GM19240 (cell line): ENCODE measurements around the gene CRYZ.
"Not testable (repeated sequence)": the region's sequence is repeated elsewhere in the genome, so short reads cannot be mapped to it uniquely, and the experiment has no call there.

Experiments used
- DNase-seq: peaks from one replicate; pipeline ENCODE4 v3.0.0; 2011; ENCODE audit warnings: low spot score; ENCODE audit not compliant: insufficient read length

Gene CRYZ

DNA sequence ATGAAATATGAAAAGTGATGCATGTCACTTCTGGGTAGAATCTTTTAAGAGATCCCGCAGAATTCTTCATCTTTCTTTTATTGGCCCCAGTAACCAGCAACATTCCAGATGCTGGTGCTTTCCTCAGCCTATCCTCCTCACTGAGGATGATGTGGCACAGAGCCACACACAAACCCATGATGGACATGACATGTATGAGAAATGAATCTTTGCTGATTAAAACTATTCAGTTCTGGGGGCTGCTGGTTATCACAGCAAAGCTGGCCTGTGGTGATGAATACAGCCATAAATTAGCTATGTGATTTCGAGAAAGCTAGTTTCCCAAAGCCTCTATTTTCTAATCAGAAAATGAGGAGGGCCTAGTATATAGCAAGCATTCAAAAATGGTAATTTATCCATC is 51.0 kb downstream of the CRYZ start:
- no peak for DNase-seq

DNA sequence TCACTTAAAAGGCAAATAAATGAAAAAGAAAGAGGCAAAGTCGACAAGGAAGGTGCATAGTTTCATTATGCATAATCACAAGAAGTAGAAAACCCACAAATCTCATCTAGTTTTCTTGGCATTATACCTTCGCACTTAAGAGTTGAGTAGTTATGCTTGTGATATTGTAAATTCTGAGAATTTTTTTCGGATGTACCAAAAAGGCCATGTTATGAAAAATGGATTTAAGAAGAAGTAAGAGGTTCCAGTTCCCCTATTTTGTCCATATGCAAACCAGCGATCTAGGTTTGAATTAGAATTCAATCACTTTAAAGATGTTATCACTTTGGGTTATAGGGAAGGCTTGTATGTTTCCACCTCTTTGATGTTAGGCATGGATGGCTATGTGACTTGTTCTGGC is 51.4 kb downstream of the CRYZ start:
- no peak for DNase-seq

DNA sequence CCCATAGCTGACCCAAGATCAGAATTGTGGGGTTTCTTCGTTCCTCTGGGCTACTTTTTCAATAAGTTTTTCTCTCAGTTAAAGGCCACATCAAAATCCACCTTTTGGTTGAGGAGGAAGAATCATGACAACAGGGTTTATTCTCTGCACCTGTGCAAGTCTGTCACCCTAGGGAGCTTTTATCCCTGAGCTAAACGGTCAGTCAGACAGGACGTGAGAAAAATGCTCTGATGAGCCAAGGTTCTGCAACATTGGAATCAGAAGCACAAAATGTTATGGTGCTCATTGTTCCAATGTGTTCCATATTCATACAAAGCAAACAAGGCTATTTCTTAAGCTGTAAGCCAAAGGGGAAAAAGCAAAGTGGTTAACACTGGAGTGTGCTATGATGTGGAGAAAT is 51.8 kb downstream of the CRYZ start:
- DNase-seq, result no peak

DNA sequence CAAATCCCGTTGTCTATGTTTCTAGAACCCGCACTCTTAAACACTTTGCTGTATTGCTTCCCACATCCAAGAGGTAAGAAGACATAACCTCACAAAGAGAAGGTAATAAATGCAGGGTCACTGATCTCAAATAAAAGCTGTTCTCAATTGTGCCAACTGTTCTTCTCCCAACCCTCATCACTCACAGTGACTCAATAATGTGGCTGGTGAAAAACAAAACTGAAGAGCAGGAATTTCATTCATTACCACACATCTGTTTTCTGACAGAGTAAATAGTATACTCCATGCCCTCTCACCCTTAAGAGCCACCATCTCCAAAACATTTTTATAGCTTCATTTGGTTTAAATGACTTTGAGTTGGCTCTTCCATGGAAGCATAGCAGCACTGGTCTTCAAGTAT is 53.0 kb downstream of the CRYZ start:
- DNase-seq, result no peak

DNA sequence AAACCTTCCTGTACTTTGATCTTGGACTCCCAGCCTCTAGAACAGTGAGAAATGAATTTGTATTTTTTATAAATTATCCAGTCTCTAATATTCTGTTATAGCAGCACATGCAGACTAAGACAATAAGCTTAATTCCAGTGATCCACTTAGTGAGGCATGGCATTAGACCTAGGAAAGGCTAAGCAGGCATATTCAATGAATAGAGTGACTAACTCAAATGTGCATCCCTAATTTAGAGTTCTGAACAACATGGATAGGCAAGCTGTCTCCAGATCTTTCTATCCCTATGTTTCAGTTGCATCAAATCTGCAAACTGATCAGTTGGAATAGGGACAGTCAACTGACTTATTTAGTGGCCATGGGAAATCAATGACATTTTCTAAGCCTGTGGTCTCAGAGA is 54.9 kb downstream of the CRYZ start:
- no peak for DNase-seq

DNA sequence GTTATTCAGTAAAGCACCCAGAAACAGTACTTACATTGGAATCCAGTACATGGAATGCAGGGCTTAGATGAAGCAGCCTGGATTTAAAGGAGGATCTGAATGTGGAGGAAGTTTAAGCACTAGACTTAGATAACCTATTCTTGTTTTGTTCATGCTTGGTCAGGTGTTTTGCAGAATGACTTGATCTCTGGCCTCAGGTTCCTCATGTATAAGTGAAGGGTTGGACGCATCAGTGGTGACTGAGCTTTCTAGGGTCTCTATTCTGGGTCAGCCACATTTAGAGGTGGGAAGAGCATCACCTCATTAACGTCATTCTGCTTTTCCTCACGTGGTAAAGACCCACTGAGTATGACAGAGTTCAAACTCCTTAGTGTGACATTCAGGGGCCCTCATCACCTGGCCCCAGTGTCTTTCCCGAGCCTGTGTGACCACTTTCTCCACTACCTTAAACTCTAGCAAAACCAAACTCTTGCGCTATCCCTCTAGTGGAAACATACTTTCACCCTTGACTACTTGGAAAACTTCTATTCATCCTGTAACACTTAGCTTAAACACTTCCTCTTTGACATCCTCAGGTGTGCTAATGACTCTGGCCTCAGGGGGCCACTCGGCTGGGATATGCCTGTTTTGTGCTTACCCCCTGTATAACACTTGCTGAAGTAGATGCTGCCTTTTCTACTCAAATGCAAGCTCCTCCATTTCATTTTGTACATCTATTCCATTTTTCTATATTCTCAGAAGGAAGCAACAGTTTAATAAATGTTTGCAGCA is 58.4 kb downstream of the CRYZ start:
- DNase-seq, result no peak

DNA sequence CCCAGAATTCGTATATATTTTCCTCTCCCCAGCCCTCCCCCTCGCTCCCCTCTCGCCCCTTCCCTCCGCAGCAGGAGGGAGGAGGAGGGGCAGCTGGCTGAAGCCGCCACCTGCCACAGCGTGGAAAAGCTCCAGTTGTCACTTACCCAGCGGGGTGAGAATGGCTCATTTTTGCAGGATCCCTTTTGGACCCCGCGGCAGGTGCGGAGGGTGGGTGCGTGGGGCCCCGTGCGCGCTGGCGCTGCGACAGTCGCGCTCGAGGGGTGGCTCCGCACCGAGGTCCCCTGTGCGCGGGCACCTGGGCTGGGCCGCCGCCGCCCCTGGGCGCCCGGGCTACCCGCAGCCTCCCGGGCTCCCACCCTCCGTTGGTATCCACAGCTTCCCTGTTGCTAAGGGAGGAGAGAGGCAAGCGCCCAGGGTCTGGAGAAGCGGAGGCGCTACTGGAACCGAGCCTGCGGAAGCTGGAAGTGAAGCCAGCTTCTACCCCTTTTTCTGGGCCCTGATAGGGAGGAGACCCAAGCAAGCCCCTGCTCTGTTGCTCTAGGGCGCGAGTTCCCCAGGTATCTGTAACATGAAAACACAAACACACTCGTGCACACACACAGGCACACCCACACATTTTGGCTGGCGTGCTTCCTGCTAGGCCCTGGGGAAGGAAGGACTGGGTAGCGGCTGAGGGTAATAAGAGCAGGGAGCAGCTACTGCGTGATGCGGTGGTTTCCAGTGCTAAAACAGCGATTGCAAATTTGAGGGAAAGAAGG is 59.3 kb downstream of the CRYZ start, which contains the start of gene ERICH3:
Gene ERICH3, minus strand, starts transcription at position 442 of the 761 bp plus-strand sequence. Its CDS starts 273 bp downstream, at position 169.
- no peak for DNase-seq

DNA sequence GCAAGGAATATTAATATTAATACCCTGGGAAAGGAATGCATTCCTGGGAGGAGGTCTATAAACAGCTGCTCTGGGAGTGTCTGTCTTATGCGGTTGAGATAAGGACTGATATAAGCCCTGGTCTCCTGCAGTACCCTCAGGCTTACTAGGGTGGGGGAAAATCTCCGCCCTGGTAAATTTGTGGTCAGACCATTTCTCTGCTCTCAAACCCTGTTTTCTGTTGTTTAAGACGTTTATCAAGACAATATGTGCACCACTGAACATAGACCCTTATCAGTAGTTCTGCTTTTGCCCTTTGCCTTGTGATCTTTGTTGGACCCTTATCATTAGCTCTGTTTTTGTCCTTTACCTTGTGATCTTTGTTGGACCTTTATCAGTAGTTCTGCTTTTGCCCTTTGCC is 62.0 kb downstream of the CRYZ start:
- not testable (repeated sequence) for DNase-seq
